ENCODE results near the gene ZNF22. TPM values are rescaled to one million over a fixed set of nuclear protein-coding genes. Genes with fewer than 3 reads are reported as not detected.

The ZNF22 gene
- total and polyA plus RNA-seq, 2 of the 4 experiments (the other 2 are of a cell fraction): 10.6 to 12.4 TPM

DNA sequence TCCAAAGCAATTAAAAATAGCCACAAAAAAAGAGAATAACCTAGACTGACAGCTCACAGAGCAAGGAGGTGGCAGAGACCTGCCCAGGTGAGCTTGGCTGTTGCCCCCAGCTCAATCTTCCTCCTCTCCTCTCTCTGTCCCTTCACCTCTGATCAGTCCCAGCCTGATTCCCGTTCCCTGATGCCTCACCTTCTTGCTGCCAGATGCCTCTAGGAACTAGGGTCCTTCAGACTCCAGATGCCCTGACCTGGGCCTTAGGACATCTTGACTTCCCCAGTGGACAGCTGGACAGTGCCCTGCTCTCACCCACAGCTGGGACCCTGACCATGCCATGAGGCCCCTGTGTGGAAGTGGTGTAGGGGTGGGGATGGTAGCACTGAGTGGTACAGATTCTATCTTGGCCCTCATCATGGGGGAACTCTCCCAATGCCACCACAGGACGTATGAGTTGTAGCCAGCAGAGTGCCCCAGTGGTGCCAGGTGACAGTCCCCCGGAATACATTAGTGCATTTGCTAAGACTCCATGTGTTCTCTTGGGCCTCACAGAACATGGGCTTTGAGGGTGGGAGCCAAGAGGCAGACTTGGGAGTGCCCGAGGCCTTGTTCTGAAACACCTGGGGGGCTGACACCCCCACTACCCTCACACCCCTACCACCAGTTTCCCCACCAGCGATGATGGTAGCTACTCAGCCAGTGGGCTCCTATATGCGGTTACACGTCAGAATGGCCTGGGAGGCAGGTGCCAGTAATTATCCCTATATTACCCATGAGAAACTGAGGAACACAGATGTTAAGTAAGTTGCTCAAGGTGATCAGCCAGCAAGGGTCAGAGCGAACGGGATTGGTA, 24.1 kb upstream of the ZNF22 start:
- Histone ChIP-seq H2AK5ac (ENCODE audit: low read depth, low read length) (peak overlapping the region; percentile 69), H4K8ac (ENCODE audit: low read depth in 2 of 2, low read length in 2 of 2) (no peak overlapping the region), H2BK120ac (ENCODE audit: low read depth, low read length) (peak overlapping the region; percentile 29; the same call in 1 of the 2 replicates), H3K56ac (ENCODE audit: extremely low read depth, insufficient read depth, low read length) (no peak overlapping the region), H3K4ac (ENCODE audit: low read depth, low read length) (peak overlapping the region; percentile 49), H3K23ac (ENCODE audit: low read depth, low read length) (peak overlapping the region; percentile 61; the same call in 1 of the 2 replicates), H4K91ac (ENCODE audit: insufficient read depth, low read depth, low read length) (peak overlapping the region; percentile 32), H2BK15ac (ENCODE audit: low read depth, low read length) (no peak overlapping the region), H3K36me3 (ENCODE audit: control insufficient read depth, insufficient read depth, low read length) (peaks cover 18% of the 10 kb centered on the region; the same call in 1 of the 2 replicates), H4K5ac (ENCODE audit: low read depth, low read length) (no peak overlapping the region), H3K18ac (ENCODE audit: low read depth, low read length) (0 out of 2 replicates have a peak overlapping the region, but pooled peaks have one; percentile 7), H3K27me3 (ENCODE audit: control insufficient read depth, insufficient read depth, low read length) (no peaks in the 10 kb centered on the region), H2BK5ac (ENCODE audit: low read depth, low read length, poor library complexity, severe bottlenecking) (peak overlapping the region; percentile 49), H3K9me1 (ENCODE audit: insufficient read depth, low read length) (peaks cover 24% of the 10 kb centered on the region), H2AFZ (replicated peaks; ENCODE audit: low read length, poor library complexity) (peak overlapping the region; percentile 24), H4K20me1 (ENCODE audit: insufficient read depth, low read length) (no peaks in the 10 kb centered on the region; the same call in 1 of the 2 replicates), H3K27ac (ENCODE audit: insufficient read depth, low read length) (peak overlapping the region; percentile 8; the same call in 1 of the 2 replicates), H3K4me3 (ENCODE audit: insufficient read depth, low read depth, low read length) (peak overlapping the region; percentile 55; the same call in 1 of the 2 replicates), H3K79me1 (ENCODE audit: low read depth in 1 of 2, low read length in 2 of 2) (peaks cover 3 to 63% of the 10 kb centered on the region in 2 experiments; a peak in 3 of 4 replicates), H3K9ac (ENCODE audit: low read depth, low read length) (peak overlapping the region; percentile 17; the same call in 1 of the 2 replicates), H3K9me3 (ENCODE audit: control insufficient read depth, insufficient read depth, low read length) (no peaks in the 10 kb centered on the region), H2BK20ac (ENCODE audit: low read depth, low read length) (peak overlapping the region; percentile 12; the same call in 1 of the 2 replicates), H2AK9ac (replicated peaks; ENCODE audit: low read depth, low read length, poor library complexity) (peak overlapping the region; percentile 22), H3K4me1 (ENCODE audit: control insufficient read depth, insufficient read depth, low read length) (peaks cover 53% of the 10 kb centered on the region), H3K14ac (replicated peaks; ENCODE audit: low read depth, low read length) (peak overlapping the region; percentile 51; the same call in 1 of the 2 replicates), H3K4me2 (ENCODE audit: low read depth, low read length) (peak overlapping the region; percentile 84)
- intact Hi-C loops (cut with micrococcal nuclease): no loop called here
- no peak for ATAC-seq (ENCODE audit: low read depth)
- no TSS peak for BruUV-seq (replicated peaks)
- no peak for DNase-seq
- in situ Hi-C loops (cut with MboI; ENCODE audit: low sequenced_read_pairs): loop anchor here (25.0 kb wide), 4 partner anchors 1036 to 1839 kb away; partner anchors contain the start of genes CSGALNACT2 and HNRNPF
- dilution Hi-C loops (cut with HindIII; ENCODE audit: low sequenced_read_pairs, unreplicated experiment): no loop called here
- ChIA-PET POLR2A (ENCODE audit: unreplicated experiment) (no interaction called here), CTCF (no interaction called here)
- WGBS, 2 experiments (ENCODE audit: extremely low coverage in 2 of 2, insufficient read length in 1 of 2): 100% methylated on average over 5 of the region's 9 CpGs; no CpG with 5 or more reads in 1 of the 2 experiments
- TF ChIP-seq MAFK (IDR thresholded peaks at IDR 0.05; ENCODE audit: low read depth, low read length) (no peak), SMC3 (IDR thresholded peaks at IDR 0.05; ENCODE audit: low read depth, low read length) (no peak), RFX5 (IDR thresholded peaks at IDR 0.05; ENCODE audit: low read depth, low read length) (no peak), POLR2A (IDR thresholded peaks at IDR 0.05; ENCODE audit: low read depth, low read length) (peak; percentile 40; the same call in 1 of the 2 replicates)

Measured in IMR-90 (cell line).